IMR-90 (cell line): ENCODE data around the gene ANKRD33B. TPM values are rescaled to one million over a fixed set of nuclear protein-coding genes. Genes with fewer than 3 reads are reported as not detected.
A peak's percentile ranks its signal among the peaks of the same experiment; 100 is the strongest.

Source experiments
- ATAC-seq: fragments of 200-7000 bp; cut with Tn5 transposase; 2 replicates; pipeline ENCODE4 v1.9.1; 2020; ENCODE audit warnings: low read depth, mild to moderate bottlenecking, moderate library complexity
- BruUV-seq: library from RNA; stranded (reverse); fragments of 400-500 nt; replicated peaks from 2 replicates; lab custom pipeline; 2021; lab: Mats Ljungman, UMichigan
- CTCF ChIA-PET: fragments of 300-600 bp; formaldehyde crosslinking; extraction: SDS; loops from one replicate; lab custom pipeline; 2021; ENCODE audit warnings: antibody characterized with exemption; lab: Yijun Ruan, JAX
- POLR2A ChIA-PET: fragments of 300-600 bp; sonication (Branson Sonifier 250); formaldehyde crosslinking; loops from one replicate; lab custom pipeline; 2022; ENCODE audit warnings: antibody characterized with exemption; ENCODE audit not compliant: unreplicated experiment; lab: Charles Lee
- DNase-seq: peaks from one replicate; pipeline ENCODE4 v3.0.0; 2013
- H2AFZ ChIP-seq: replicated peaks from 2 replicates; pipeline ENCODE3; 2013; ENCODE audit warnings: low read length, mild to moderate bottlenecking; ENCODE audit not compliant: poor library complexity
- H2AK5ac ChIP-seq: 2 replicates; pipeline ENCODE4 v1.6.1; 2013; ENCODE audit warnings: low read depth, low read length, inconsistent platforms
- H2AK9ac ChIP-seq: replicated peaks from 2 replicates; pipeline ENCODE3; 2013; ENCODE audit warnings: mild to moderate bottlenecking, low read depth, low read length, moderate library complexity; ENCODE audit not compliant: poor library complexity
- H2BK120ac ChIP-seq: 2 replicates; pipeline ENCODE4 v1.6.1; 2013; ENCODE audit warnings: low read depth, low read length, inconsistent platforms
- H2BK15ac ChIP-seq: 3 replicates; pipeline ENCODE4 v1.6.1; 2013; ENCODE audit warnings: low read depth, low read length, inconsistent platforms
- H2BK20ac ChIP-seq: 2 replicates; pipeline ENCODE4 v1.6.1; 2013; ENCODE audit warnings: low read depth, mild to moderate bottlenecking, inconsistent platforms, low read length, moderate library complexity
- H2BK5ac ChIP-seq: 2 replicates; pipeline ENCODE4 v1.6.1; 2013; ENCODE audit warnings: mild to moderate bottlenecking, low read depth, low read length, inconsistent platforms; ENCODE audit not compliant: poor library complexity, severe bottlenecking
- H3K14ac ChIP-seq: replicated peaks from 2 replicates; pipeline ENCODE4 v1.6.1; 2013; ENCODE audit warnings: low read depth, low read length, inconsistent platforms
- H3K18ac ChIP-seq: 2 replicates; pipeline ENCODE4 v1.6.1; 2013; ENCODE audit warnings: low read depth, low read length, control low read depth
- H3K23ac ChIP-seq: 2 replicates; pipeline ENCODE4 v1.6.1; 2013; ENCODE audit warnings: low read depth, low read length, inconsistent platforms
- H3K27ac ChIP-seq: 2 replicates; pipeline ENCODE4 v1.5.1; 2013; ENCODE audit warnings: mild to moderate bottlenecking, control low read depth, low read length; ENCODE audit not compliant: insufficient read depth
- H3K27me3 ChIP-seq: 2 replicates; pipeline ENCODE4 v1.6.1; 2013; ENCODE audit warnings: low read length; ENCODE audit not compliant: control insufficient read depth, insufficient read depth
- H3K36me3 ChIP-seq: 2 replicates; pipeline ENCODE4 v1.6.1; 2013; ENCODE audit warnings: low read length, mixed read lengths; ENCODE audit not compliant: control insufficient read depth, insufficient read depth
- H3K4ac ChIP-seq: 2 replicates; pipeline ENCODE4 v1.6.1; 2013; ENCODE audit warnings: low read depth, low read length, inconsistent platforms
- H3K4me1 ChIP-seq: 2 replicates; pipeline ENCODE4 v1.6.1; 2013; ENCODE audit warnings: low read length, mixed read lengths; ENCODE audit not compliant: control insufficient read depth, insufficient read depth
- H3K4me2 ChIP-seq: 2 replicates; pipeline ENCODE4 v1.6.1; 2013; ENCODE audit warnings: low read depth, mild to moderate bottlenecking, control low read depth, low read length, moderate library complexity
- H3K4me3 ChIP-seq: 2 replicates; pipeline ENCODE4 v1.5.1; 2013; ENCODE audit warnings: low read depth, mild to moderate bottlenecking, control low read depth, low read length, moderate library complexity; ENCODE audit not compliant: insufficient read depth
- H3K56ac ChIP-seq: 2 replicates; pipeline ENCODE4 v1.6.1; 2013; ENCODE audit warnings: low read length, inconsistent platforms; ENCODE audit not compliant: insufficient read depth; ENCODE audit errors: extremely low read depth
- H3K79me1 ChIP-seq, 2 experiments: 2 replicates each; pipeline ENCODE4 v1.6.1; 2013; ENCODE audit warnings: low read length in 2 of 2, inconsistent platforms in 1 of 2, low read depth in 1 of 2
- H3K9ac ChIP-seq: 2 replicates; pipeline ENCODE4 v1.6.1; 2013; ENCODE audit warnings: low read depth, low read length, control low read depth
- H3K9me1 ChIP-seq: 2 replicates; pipeline ENCODE4 v1.6.1; 2013; ENCODE audit warnings: low read length, inconsistent platforms; ENCODE audit not compliant: insufficient read depth
- H3K9me3 ChIP-seq: 2 replicates; pipeline ENCODE4 v1.6.1; 2013; ENCODE audit warnings: low read length; ENCODE audit not compliant: control insufficient read depth, insufficient read depth
- H4K20me1 ChIP-seq: 2 replicates; pipeline ENCODE4 v1.6.1; 2013; ENCODE audit warnings: low read length, inconsistent platforms; ENCODE audit not compliant: insufficient read depth
- H4K5ac ChIP-seq: 2 replicates; pipeline ENCODE4 v1.6.1; 2013; ENCODE audit warnings: mild to moderate bottlenecking, low read depth, low read length, control low read depth
- H4K8ac ChIP-seq, 2 experiments: 2 replicates each; pipeline ENCODE4 v1.6.1; 2013; ENCODE audit warnings: low read depth in 2 of 2, low read length in 2 of 2, control low read depth in 1 of 2, inconsistent platforms in 1 of 2
- H4K91ac ChIP-seq: 2 replicates; pipeline ENCODE4 v1.6.1; 2013; ENCODE audit warnings: low read depth, low read length, inconsistent platforms; ENCODE audit not compliant: insufficient read depth
- BHLHE40 ChIP-seq: fragments of 150-350 bp; IDR thresholded peaks from 2 replicates; pipeline ENCODE4 v1.6.1; 2016; ENCODE audit warnings: mild to moderate bottlenecking, low read depth, low read length
- MAFK ChIP-seq: IDR thresholded peaks from 2 replicates; pipeline ENCODE4 v1.6.1; 2012; ENCODE audit warnings: low read depth, low read length, improper control_type of control experiment
- RAD21 ChIP-seq: IDR thresholded peaks from 2 replicates; pipeline ENCODE4 v1.6.1; 2012; ENCODE audit warnings: low read length, improper control_type of control experiment
- RCOR1 ChIP-seq: IDR thresholded peaks from 2 replicates; pipeline ENCODE4 v1.6.1; 2012; ENCODE audit warnings: mild to moderate bottlenecking, low read length, improper control_type of control experiment; ENCODE audit not compliant: insufficient replicate concordance
- RFX5 ChIP-seq: IDR thresholded peaks from 2 replicates; pipeline ENCODE4 v1.8.0; 2012; ENCODE audit warnings: low read depth, mild to moderate bottlenecking, low read length, moderate library complexity
- USF2 ChIP-seq: fragments of 150-350 bp; IDR thresholded peaks from 2 replicates; pipeline ENCODE4 v1.6.1; 2017; ENCODE audit warnings: mild to moderate bottlenecking, antibody characterized with exemption, low read length, low read depth
- WGBS, 2 experiments: methylation state at CpG; one replicate each; pipeline versions ENCODE4 v1.1.5 to v1.1.7; 2013; ENCODE audit warnings: missing lambda C conversion rate in 2 of 2; ENCODE audit not compliant: insufficient read length in 1 of 2; ENCODE audit errors: extremely low coverage in 2 of 2; 5-methylcytosine and 5-hydroxymethylcytosine counted together
- dilution Hi-C: fragments of 300-500 bp; cut with HindIII; formaldehyde crosslinking; loops from one replicate; pipeline ENCODE4 v1.14.3; 2018; ENCODE audit warnings: low sequenced_read_pairs; ENCODE audit not compliant: unreplicated experiment
- in situ Hi-C: fragments of 300-500 bp; cut with MboI; formaldehyde crosslinking; loops from 3 replicates; pipeline ENCODE4 v1.14.3; 2019; ENCODE audit warnings: low sequenced_read_pairs, inconsistent platforms, mixed read lengths
- intact Hi-C: fragments of 100-400 bp; cut with micrococcal nuclease; formaldehyde crosslinking; loops from 2 replicates; pipeline ENCODE4 v1.10.0; 2022
- polyA plus RNA-seq, 3 experiments: library from polyadenylated mRNA; depleted of rRNA; stranded (reverse); fragments of >200 nt; gene quantifications; 2 replicates each; pipeline ENCODE4 v1.2.3, GENCODE V29; 2012; ENCODE audit warnings: low replicate concordance in 1 of 3
- total RNA-seq: library from RNA; depleted of rRNA; stranded (reverse); fragments of >200 nt; gene quantifications from 2 replicates; pipeline ENCODE4 v1.2.3, GENCODE V29; 2012

Gene ANKRD33B
- total and polyA plus RNA-seq, 2 of the 4 experiments (the other 2 are of a cell fraction), result 2.5 to 3.3 TPM

- no peaks in the 10 kb centered on the region for H3K79me1 ChIP-seq
- no peak overlapping the region for H3K4me3 ChIP-seq
- no peak overlapping the region for H3K4me2 ChIP-seq
- H2AK9ac ChIP-seq, result no peak overlapping the region
- no TSS peak for BruUV-seq
- ATAC-seq, result peak; percentile 38
- in situ Hi-C loops (no loop called here), intact Hi-C loops (no loop called here), dilution Hi-C loops (no loop called here)
- H3K14ac ChIP-seq, result no peak overlapping the region
- peak overlapping the region; percentile 61; the same call in 1 of the 2 replicates for H2AK5ac ChIP-seq
- DNase-seq, result no peak
- H4K5ac ChIP-seq, result no peak overlapping the region
- H3K56ac ChIP-seq, result no peak overlapping the region
- H4K8ac ChIP-seq, result peak overlapping the region in 1 of 2 experiments; percentile 9; a peak in 1 of 4 replicates
- H4K20me1 ChIP-seq, result no peaks in the 10 kb centered on the region
- no peak overlapping the region for H3K4ac ChIP-seq
- no peak overlapping the region for H3K23ac ChIP-seq
- no peak overlapping the region for H4K91ac ChIP-seq
- H3K27me3 ChIP-seq, result no peaks in the 10 kb centered on the region
- H3K9me1 ChIP-seq, result peaks cover 4% of the 10 kb centered on the region; the same call in 1 of the 2 replicates
- H3K36me3 ChIP-seq, result no peaks in the 10 kb centered on the region
- H3K4me1 ChIP-seq, result peaks cover 13% of the 10 kb centered on the region
- no peak overlapping the region for H3K27ac ChIP-seq
- H2BK5ac ChIP-seq, result no peak overlapping the region
- H3K18ac ChIP-seq, result no peak overlapping the region; the same call in 1 of the 2 replicates
- ChIA-PET POLR2A (interaction anchor here (0.6 kb wide), 1 partner anchor 10 kb away, joined by 10 read pairs; no protein-coding TSS in a partner anchor), CTCF (interaction anchor here (0.7 kb wide), 1 partner anchor 10 kb away, joined by 3 read pairs; no protein-coding TSS in a partner anchor)
- no peak for TF ChIP-seq RCOR1
- TF ChIP-seq RFX5, result no peak
- no peak for TF ChIP-seq RAD21
- TF ChIP-seq USF2, result no peak
- no peak for TF ChIP-seq BHLHE40
- TF ChIP-seq MAFK, result no peak
- H2BK15ac ChIP-seq, result 0 out of 3 replicates have a peak overlapping the region, but pooled peaks have one; percentile 57
- H3K9me3 ChIP-seq, result no peaks in the 10 kb centered on the region
- H2AFZ ChIP-seq, result peak overlapping the region; percentile 11
- no peak overlapping the region for H2BK20ac ChIP-seq
- WGBS, 2 experiments, result no CpG with 5 or more reads among the region's 4 CpGs
- no peak overlapping the region for H2BK120ac ChIP-seq
- no peak overlapping the region for H3K9ac ChIP-seq
These were observed 26.2 kb upstream of the ANKRD33B start for GRCh38 chr5:10537624-10538023.
